NCI-H2171 (cell line): Measurements from ENCODE around the gene MEF2A.

Experiments used
- DNase-seq: peaks from one replicate; lab custom pipeline; 2025; lab: John Stamatoyannopoulos, UW

The MEF2A gene

DNA sequence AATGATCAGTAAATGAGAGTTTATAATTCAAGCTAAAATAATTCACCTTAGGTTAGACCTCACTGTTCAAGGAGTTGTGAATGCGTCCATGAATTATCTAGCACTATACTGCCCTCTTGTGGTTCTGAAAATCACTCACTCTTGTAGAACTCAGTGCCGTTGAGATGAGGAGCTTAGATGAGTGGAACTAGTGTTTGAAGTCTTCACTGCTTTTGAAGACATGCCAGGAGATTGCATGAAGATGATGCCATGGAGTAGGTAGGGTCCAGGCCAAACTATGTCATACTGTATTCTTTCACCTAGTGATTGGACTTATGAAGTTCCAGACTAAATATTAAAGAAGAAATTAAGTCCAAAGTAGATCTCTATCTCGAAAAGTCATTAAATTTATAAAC, 138.7 kb downstream of the MEF2A start:
- DNase-seq, result peak; percentile 75

DNA sequence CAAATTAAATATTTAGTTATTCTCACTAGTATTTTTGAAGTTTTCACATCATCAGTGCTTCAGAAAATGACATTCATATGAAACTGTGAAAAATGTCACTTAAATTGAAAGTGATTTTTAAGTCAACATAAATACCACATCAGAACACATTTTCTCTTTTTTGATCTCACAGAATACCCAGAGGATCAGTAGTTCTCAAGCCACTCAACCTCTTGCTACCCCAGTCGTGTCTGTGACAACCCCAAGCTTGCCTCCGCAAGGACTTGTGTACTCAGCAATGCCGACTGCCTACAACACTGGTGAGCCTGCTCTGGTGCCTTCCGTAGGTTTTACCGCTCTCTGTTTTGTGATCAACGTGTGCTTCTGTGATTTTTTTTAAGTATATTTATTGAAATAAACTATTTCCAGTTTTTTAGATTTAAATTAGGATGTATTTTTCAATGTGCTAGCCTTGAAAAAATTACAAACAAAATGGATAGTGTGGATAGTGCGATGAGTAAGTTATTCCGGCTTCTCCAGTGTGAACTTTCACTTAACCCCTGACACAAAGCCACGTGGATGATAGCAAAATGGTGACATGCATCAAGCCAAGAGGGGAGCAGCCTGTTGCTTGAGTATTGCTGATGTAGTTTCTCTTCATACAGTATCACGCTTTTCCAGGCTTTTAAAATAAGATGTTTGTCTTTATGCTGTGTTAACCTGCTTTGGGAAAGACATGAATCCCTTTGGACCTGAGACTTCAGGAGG, 140.9 kb downstream of the MEF2A start:
- no peak for DNase-seq

DNA sequence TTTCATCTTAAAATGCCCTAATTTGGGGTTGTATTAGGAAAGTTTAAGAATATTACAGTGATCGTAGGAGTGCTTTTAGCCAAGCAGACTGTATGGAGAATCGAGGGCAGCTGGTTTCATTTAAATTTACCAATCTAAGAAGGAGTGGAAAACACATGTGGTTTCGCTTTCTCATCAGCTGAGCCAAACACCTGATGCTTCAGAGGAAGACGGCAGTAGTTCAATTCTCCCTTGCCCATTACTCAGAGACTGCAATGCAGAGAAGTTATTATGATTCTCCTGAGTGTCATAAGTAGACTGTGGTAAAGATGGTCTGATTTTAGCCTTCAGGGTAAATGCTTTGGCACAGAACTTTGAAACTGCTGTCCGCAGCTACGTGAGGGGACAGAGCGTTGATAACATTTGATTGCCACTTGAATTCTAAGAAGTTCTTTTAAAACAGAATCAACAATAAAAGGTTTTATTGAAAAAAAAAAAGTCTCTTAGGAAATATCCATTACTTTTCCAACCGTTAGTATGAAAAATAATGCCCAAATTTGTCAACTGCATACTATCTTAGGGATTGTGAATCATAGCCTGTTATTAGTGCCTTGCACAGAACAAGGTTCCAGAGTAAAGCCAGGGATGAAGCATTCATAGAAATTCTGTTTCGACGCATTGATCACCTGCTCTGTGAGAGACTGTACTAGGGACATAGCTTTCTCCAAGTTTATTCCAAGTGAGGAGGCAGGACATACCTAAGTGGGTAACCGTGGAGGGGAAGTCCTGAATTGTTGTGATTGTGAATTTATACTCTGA, 141.9 kb downstream of the MEF2A start:
- DNase-seq, result no peak

DNA sequence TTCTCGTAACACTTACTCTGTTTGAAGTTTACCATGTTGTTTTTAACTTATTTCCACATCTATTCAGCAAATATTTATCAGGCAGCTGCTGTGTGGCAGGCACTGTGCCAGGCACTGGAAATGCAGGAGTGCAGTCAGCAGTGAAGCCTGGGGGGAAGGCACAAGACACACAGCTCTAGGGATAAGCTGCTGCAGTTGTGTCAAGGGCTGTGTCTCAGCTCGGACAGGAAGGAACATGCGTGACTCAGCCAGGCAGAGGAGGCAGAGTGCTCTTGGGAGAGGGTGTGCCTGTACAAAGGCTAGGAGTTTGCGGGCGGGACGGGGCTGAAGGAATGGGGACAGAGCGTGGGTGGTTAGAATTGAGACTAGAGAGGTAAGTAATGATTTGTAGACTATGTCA, 142.8 kb downstream of the MEF2A start:
- no peak for DNase-seq

DNA sequence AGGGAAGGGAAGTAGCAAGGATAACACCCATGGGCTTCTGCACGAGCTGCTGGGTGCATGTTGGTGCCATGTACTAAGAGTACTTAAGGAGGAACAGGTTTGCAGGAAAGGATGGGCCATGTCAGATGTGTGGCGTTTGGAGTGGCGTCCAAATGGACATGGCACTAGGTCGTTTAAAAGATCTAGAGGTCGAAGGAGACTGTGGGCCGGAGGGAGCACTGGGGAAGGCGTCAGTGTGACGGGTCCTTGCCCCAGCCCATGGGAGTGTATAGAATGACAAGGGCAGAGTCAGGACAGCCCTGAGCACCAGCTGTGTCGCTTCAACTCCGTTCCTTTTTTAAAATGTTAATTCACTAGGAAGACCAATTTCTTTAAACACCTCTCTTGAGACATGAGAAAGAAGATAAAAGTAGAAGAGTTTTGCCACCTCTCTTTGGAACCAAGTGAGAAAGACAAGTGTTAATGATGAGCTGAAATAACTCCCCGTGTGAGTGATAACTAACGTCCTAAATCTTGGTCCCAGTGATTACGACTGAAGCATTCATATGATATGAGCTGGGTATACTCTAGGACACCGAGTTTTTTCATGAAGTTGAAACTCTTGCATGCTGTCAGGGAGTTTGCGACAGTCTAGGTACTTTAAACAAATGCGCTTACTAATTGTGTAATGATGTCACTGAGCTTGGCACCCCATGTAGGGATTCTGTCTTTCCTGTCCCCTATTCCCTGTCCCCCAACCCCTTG, 143.6 kb downstream of the MEF2A start:
- no peak for DNase-seq

DNA sequence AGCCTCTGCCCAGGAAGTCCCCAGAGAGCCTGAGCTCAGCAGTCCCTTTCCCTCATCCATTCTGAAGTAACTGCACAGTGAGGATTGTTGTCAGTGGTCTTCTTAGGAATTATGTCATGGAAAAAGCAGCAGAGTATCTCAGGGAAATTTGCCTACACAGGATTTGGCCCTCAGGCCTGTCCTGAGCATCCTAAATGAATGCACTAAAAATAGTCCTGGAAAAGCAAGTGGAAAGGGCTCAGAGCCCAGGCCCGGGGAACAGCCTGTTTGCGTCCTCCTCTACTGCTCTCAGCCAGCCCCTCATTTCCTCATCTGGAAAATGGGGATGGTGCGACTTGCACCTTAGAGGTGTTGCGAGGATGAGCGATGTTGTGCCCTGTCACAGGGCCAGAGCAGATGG, 145.8 kb downstream of the MEF2A start:
- no peak for DNase-seq

DNA sequence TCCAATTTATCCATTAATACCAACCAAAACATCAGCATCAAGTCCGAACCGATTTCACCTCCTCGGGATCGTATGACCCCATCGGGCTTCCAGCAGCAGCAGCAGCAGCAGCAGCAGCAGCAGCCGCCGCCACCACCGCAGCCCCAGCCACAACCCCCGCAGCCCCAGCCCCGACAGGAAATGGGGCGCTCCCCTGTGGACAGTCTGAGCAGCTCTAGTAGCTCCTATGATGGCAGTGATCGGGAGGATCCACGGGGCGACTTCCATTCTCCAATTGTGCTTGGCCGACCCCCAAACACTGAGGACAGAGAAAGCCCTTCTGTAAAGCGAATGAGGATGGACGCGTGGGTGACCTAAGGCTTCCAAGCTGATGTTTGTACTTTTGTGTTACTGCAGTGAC, 146.6 kb downstream of the MEF2A start:
- no peak for DNase-seq

DNA sequence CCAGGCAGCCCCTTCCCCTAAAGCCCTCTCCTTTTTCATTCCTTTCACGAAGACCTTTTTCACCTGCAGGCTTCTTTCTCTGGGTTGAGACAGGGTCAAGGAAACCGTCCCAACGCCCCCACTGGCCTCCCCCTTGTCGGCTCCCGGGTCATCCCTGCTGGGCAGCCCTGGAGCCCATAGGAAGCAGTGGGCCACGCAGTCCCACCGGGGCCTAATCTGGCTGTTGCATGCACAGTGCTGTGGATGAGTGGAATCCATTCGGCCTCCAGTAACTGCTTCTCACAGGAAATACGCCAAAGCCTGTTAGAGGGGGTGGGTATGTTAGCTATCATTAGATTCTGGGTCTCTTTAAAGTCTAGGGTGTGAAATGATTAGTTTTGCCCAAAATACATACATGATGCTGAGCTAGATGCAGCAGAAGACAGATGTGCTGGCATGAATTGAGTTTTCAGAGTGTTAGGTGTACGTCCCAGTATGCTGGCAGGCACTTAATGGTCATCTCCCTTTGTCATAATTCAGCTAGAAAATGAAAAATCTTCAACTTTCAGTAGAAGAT, 150.8 kb downstream of the MEF2A start:
- no peak for DNase-seq

DNA sequence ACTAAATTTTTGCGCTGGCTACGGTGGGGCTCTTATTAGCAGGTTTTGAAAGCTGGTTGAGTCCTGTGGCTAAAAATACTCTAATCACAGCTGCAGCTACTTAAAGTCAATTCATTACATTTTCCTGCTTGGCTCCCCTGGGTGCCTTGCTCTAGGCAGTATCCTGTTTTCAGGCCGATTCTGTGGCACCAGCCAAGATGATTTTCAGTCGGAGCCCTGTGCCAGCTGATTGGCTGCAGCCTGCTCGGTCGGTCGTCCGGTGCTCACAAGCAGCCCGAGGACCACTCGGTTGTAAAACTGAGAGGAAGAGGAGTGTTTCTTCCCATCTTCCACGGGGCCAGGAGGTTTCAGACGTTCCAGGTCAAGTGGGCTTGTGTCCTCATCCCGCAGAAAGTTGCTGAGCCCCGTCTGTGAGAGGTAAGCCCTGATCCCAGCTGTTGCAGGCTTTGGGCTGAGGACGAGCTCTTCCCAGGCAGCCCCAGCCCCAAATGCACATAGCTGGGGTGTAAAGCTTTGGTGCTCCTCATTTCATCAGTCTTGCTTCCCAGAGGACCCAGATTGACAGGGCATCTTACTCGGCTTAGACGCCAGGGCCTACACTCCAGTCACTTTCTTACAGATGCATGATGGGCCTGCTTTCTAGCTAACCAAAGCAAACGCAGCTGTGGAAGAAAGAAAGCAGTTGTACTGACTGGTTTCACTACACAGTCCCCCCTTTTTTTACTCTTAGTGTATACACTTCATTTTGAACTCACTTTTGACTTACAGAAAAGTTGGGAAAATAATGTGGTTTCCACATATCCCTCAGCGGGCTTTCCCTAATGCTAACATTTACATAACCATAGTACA, 151.6 kb downstream of the MEF2A start:
- DNase-seq, result no peak

DNA sequence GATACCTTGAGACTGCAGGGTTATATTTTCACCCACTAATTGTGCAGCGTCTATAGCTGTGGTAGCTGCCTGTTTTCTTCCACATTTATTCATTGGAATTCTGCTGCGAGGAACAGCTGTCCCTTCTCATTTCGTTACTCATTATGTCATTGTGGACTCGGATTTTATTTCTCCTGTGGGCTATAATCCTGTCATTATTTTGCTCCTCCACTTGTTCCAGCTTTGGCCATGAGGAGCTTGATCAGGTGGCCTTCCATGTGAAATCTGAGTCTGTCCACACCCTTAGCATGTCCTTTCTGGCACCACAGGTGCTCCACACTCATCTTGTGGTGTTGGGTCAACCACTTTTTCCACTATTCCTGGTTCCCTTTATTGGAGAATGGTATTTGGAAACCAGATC, 152.6 kb downstream of the MEF2A start:
- no peak for DNase-seq

DNA sequence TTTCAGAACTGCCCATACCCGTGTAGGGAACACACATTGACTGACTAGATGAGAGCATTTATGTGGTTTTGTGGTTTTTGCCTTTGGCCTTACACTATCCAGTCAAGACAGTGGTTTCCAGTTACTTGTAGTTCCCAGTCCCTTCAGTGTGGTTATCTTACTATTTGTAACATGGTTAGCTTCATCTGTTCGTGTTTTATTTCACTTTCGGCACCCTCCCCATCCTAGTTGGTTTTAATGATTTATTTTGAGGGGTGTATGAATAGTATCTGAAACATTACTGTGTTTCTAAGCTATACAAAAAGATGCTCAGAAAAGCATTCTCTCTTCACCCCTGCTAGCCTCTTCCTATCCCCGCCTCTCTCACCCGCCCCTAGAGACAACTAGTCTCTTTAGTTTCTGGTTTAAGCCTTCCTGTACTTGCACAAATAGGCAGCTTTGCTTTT, 153.3 kb downstream of the MEF2A start:
- DNase-seq, result no peak

DNA sequence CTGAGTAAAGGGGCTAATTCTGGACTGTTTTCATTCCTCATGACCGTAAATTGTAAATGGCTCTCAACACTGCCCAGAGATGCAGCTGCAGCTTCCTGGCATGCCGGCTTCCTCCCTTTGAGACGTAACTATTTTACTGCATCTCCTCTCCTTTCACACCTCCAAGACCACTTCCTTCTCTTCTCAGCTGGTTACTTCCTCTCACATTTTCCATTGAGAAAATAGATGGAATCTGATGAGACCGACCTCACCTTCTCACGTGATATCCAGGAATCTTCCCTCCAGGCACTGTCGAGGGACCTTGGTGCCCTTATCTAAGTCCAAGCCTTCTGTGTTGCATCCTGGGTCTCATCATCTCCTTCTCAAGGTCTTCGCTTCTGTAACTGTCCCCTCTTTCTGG, 154.7 kb downstream of the MEF2A start:
- no peak for DNase-seq

DNA sequence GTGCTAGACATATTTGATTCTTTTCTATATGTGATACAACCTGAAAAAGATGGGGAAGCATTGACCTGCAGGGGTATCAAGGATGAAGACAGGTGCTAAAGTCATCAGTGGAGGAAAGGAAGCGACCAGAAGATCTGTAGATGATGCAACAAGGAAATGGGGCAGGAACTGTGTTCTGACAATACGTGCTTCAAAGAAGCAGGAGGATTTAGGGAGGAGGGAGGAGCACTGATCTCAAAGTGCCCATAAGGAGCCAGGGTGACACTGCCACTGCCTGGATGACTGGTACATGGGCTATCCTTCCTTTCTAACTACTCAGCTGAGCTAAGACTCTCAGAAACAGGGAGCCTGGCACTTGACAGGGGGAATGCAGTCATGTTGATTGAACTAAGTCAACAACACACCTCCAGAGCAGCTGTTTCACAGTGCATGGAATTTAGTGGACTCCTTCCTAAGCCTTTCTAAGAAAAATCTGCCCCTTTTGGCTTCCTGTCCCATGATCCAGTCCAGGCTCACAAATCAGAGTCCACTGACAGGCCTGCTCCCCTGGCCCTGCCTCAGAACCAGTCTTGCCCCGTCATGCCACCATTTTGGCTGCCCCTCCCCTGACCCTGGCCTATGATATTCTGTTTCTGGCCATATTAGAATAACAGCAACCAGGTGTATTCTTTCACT, 155.5 kb downstream of the MEF2A start:
- no peak for DNase-seq

DNA sequence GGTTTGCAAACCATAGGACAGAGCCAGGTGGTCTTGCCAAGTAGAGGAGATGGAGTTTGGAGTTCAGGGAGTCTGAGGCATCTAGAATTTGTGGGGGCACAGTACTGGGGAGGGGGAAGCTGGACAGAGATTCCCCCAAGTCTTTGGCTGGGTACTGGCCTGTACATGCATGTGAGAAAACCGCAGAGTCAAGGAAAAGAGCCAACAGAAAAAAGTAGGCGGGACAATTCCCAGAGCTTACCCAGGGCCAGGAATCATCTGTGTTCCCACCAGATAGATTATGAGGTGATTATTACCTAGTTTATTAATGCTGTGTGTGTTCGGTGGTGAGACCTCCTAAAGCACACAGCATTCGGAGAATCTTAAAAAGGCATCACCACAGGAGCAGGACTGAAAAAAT, 156.1 kb downstream of the MEF2A start:
- no peak for DNase-seq

DNA sequence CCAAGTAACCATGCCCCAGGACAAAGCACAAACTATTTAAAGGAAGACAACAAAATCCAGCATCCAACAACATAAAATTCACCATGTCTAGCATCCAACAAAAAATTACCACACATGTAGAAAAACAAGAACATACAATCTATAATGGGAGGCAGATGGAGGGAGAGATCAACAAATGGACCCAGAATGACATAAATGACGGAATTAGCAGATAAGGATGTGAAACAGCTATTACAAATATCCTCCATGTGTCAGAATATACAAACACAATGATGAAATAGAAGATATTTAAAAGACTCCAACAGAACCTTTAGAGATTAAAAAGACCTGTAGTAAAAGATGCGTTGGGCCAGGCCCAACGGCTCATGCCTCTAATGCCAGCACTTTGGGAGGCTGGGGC, 156.6 kb downstream of the MEF2A start:
- no peak for DNase-seq

DNA sequence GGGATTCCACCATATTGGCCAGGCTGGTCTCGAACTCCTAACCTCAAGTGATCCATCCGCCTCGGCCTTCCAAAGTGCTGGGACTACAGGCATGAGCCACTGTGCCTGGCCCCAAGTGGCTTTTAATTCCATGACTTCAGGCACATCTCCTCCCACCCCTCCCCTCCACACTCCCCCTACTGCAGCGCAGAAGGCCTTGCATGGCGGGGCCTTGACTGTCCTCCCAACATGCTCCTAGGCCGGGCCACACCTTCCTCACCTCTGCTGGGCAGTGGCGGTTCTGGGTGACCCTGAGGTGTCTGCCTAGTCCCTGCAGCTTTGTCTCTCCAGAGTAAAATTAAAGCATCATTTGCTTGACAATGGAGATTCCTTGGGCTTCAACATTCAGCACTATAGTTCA, 160.5 kb downstream of the MEF2A start:
- DNase-seq, result no peak

DNA sequence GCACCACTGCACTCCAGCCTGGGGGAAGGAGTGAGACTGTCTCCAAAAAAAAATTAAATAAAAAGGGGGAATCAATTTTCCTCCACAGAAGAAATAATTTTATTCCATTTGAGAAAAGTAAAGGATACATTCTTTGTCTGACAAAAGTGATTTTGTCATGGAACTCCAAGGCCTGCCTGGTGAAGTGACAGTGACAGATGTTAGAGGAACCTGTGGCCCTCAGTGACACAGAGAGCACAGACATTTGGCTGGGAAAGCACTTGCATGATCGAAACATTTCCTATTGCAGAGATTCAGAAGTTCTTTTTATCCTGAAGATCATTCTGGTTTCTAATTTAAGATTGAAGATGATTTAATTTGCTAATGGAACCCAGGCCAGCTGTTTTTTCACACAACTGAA, 161.5 kb downstream of the MEF2A start:
- no peak for DNase-seq

DNA sequence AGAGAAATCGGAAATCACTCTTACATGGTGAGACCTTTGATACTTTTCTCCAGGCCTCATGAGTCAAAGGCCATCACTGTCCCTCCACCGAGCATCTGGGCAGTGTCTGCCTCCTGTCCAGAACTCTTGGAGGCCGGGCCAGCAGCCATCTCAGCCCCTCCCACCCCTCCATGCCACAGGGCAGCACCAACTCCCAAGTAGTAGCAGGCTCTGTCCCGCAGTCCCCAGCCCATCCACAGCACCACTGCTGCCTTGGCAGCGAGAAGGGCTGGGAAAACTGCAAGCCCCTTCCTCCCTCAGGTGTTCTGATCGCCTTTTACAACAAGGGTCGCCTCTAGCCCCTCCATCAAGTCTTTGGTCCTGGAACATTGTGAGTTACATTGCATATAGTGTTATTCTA, 161.9 kb downstream of the MEF2A start:
- DNase-seq, result no peak

DNA sequence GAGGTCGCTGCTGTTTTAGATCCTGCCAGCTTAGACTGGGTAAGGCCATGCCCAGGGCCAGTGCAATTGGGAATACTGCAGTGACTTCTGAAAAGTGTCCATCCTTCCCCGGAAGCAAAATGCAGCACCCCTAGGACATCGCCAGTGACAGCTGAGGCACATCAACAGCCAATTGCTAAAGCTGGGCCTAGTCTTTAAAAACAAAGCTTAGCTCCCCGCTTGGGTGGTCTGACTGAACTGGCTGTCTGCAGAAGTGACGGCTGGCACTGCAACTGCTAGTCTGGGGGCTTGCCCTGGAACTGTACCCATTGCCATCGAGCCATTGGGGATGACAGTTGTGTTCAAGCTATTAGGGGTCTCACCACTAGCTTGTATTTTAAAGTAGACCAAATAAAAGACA, 163.1 kb downstream of the MEF2A start:
- DNase-seq, result no peak

DNA sequence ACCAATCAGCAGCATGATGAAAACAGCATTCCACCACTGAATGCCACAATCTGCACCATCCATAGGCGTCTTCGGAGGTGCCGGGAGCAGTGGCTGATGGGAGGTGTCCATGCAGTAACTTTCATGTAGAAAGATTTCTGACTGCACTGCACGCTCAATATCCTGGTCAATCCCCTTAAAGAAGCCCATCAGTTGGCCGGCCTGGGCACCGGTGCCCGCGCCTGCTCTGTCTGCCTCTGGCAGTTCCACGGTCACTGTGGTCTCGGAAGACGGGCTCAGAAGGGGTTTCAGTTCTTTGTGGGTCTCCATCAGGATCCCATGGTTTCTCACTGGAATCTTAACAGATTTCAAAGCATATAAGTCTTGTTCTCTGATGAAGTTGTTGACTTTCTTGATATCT, 163.5 kb downstream of the MEF2A start:
- no peak for DNase-seq

DNA sequence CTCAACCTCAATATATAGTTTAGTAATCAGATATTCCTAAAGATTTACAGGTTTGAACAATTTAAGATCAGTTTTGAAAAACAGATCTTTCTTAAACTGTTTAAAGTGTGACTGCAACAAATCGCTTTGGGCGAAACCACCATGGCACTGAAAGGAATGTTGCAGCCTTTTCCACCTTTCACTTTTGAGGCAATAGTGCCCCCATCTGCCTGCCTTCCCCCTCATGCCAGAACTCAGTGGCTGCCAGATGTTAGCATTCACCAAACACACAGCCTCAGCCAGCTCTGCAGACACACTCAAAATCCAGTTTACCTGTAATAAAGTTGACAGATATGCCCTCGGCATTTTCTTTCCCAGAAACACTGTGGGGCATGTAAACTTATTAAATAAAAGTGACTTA, 164.1 kb downstream of the MEF2A start:
- DNase-seq, result no peak
